GM19324 (cell line): ENCODE measurements around the gene PRKCSH.
"Not testable (repeated sequence)": the region's sequence is repeated elsewhere in the genome, so short reads cannot be mapped to it uniquely, and the experiment has no call there.

ENCODE experiments used
- ATAC-seq: cut with Tn5 transposase; IDR thresholded peaks from one replicate; pipeline ENCODE4 v1.9.1; 2021; ENCODE audit warnings: mild to moderate bottlenecking, moderate library complexity; ENCODE audit not compliant: unreplicated experiment, low FRiP score

PRKCSH gene

GRCh38 chr19:11418549-11419506 lies 16.6 kb upstream of the PRKCSH start, which contains the start of gene RGL3:
Gene RGL3, minus strand, starts transcription at chr19:11419314. Its CDS starts 36 bp downstream, at chr19:11419278.
- no peak for ATAC-seq

GRCh38 chr19:11420429-11421370 lies 14.7 kb upstream of the PRKCSH start:
- ATAC-seq, result no peak

- no peak for ATAC-seq
Observed at GRCh38 chr19:11421371-11422098, 13.9 kb upstream of the PRKCSH start.

- no peak for ATAC-seq
Observed at GRCh38 chr19:11422163-11423065, 13.0 kb upstream of the PRKCSH start.

- ATAC-seq, result no peak
Observed at GRCh38 chr19:11423164-11423790, 12.2 kb upstream of the PRKCSH start.

DNA sequence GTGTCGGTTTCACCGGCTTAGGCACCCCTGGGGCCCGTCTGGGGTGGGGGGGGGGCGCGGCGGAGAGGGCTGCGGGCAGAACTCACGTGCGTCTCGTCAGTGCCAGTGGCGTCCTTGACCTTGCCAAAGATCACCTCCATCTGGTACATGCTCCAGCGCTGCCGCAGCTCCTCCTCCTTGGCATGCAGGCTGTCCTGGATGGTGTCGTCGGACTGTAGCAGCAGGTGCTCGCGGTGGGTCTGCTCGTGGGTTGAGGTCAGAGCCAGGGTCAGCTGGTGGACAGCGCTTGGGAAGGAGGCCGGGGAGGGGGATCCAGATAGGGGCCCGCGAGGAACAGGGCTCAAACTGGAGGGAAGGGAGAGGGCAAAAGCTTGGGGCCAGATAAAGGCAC lies 11.6 kb upstream of the PRKCSH start:
- ATAC-seq, result no peak

GRCh38 chr19:11425719-11426457 lies 9.5 kb upstream of the PRKCSH start:
- ATAC-seq, result no peak

DNA sequence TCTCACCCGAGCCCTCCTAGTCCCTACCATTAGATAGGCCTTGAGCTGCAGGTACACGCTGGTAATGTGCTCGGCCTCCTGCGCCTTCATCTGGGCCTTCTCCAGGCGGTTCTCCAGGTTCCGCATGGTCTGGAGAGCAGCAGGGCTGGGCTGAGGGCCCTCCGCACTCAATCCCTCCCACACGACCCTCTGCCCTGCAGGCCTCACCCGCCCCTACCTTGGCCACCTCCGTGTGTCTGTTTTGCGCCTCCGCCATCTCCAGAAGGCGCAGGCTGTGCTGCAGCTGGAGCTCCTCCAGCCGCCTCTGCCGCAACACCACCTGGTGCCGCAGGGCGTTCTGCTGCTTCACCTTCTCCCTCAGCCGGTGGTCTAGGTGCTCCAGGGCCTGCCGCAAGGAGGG lies 8.8 kb upstream of the PRKCSH start:
- no peak for ATAC-seq

- ATAC-seq, result not testable (repeated sequence)
Observed at GRCh38 chr19:11433526-11433925, 1.9 kb upstream of the PRKCSH start.

- no peak for ATAC-seq
Observed at GRCh38 chr19:11434703-11435056, 755 bp upstream of the PRKCSH start.

- no peak for ATAC-seq
Observed at GRCh38 chr19:11435833-11436313, 438 bp downstream of the PRKCSH start.

- no peak for ATAC-seq
Observed at GRCh38 chr19:11437955-11438354, 2.5 kb downstream of the PRKCSH start.

DNA sequence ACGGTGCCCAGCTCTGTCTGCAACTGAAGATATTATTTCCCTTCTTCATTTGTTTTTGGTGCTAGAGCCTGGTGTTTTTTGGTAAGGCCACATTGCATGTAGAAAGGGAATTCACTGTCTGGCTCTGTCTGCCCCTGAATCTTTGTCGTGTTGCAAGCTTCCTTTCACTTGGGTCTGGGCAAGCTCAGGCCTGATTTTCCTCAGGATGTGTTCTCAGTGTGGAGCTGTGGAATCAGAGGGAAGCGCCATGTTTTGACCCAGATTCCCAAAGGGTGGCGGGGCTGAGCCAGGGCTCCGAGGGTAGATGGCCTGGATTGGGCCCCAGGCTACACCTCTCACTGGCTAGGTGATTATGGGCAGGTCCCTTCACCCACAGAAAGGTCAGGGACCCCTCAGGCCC lies 8.6 kb downstream of the PRKCSH start:
- no peak for ATAC-seq

DNA sequence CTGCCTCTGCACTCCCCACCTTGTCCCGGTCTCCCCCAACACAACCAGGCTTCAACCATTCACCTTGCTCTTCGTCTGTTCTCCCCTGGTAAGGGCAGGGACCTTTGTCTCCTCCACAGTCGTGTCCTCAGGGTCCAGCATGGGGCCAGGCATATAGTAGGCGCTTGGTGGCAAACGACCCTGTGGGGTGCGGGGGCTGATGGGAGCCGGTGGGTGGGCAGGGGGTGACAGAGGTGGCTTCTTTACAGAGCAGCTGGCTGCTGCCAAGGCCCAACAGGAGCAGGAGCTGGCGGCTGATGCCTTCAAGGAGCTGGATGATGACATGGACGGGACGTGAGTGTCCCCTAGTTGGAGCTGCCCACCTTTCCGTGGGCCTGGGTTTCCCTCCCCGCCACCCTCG lies 9.7 kb downstream of the PRKCSH start:
- ATAC-seq, result no peak

DNA sequence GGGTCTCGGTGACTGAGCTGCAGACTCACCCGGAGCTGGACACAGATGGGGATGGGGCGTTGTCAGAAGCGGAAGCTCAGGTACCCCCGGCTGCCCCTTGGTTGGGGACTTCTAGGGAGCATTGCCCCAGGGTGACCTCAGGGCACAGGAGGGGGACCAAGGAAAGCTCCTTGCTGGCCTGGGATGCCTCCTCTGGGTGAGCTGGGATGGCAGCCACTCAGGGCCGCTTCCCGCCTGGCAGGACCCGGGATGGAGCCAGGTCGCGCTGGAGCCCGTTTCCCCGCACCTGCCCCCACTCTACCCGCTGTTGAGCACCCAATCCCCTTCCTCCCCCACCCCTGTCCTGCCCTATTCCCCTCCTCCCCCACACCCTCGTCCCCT lies 10.8 kb downstream of the PRKCSH start:
- ATAC-seq, result no peak

DNA sequence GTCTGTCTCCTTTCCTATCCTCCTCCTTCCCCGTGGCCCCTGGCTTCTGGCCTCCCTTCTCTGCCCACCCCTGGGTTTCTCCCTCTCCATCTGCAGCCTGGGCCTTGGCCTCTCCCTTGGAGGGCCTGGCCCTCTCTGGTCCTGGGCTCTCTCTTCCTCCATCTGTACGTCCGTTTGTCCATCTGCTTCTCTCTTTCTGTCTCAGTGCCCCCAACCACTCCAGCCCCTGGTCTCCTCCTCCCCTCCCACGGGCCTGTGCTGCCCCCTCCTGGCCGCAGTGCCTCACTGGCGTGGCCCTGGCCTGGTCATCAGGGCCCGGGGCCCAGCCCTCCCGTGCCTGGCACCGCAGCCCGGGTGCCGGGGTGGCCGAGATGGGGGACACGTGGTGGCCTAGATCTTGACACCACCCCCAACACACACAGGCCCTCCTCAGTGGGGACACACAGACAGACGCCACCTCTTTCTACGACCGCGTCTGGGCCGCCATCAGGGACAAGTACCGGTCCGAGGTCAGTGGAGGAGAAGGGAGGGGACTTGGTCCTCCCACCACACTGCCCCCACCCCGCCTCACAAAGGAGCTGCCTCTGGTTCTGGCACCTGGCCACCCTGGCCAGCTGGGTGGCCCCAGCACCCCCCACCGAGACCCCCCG lies 11.3 kb downstream of the PRKCSH start:
- ATAC-seq, result no peak

GRCh38 chr19:11447347-11448262 lies 12.2 kb downstream of the PRKCSH start:
- no peak for ATAC-seq
